ENCODE results near the gene MYADM.
"Not testable (repeated sequence)": the region's sequence is repeated elsewhere in the genome, so short reads cannot be mapped to it uniquely, and the experiment has no call there.

Gene MYADM

GRCh38 chr19:53867225-53868090, at the start of gene MYADM:
Gene MYADM (plus strand): TSS chr19:53867883. CDS start chr19:53873530, 5,647 bp downstream.
- DNase-seq = peak; percentile 100

GRCh38 chr19:53818756-53819155, 48.9 kb upstream of the MYADM start:
- DNase-seq = no peak

- DNase-seq = no peak
These were observed 47.8 kb upstream of the MYADM start for GRCh38 chr19:53819861-53820260.

GRCh38 chr19:53823380-53824120, 44.1 kb upstream of the MYADM start:
- DNase-seq = no peak

- DNase-seq = no peak
These were observed 43.5 kb upstream of the MYADM start, which contains the start of gene NLRP12 for GRCh38 chr19:53824134-53824611. Gene NLRP12 (minus strand): TSS chr19:53824314. CDS start chr19:53824174, 140 bp downstream.

- no peak for DNase-seq
These were observed 40.8 kb upstream of the MYADM start for GRCh38 chr19:53826876-53827275.

- DNase-seq = no peak
These were observed 39.2 kb upstream of the MYADM start for GRCh38 chr19:53828531-53828930.

GRCh38 chr19:53832861-53833260, 34.8 kb upstream of the MYADM start:
- not testable (repeated sequence) for DNase-seq

- not testable (repeated sequence) for DNase-seq
These were observed 29.2 kb upstream of the MYADM start for GRCh38 chr19:53838446-53838845.

GRCh38 chr19:53840241-53840640, 27.4 kb upstream of the MYADM start:
- DNase-seq = not testable (repeated sequence)

- not testable (repeated sequence) for DNase-seq
These were observed 26.8 kb upstream of the MYADM start for GRCh38 chr19:53840914-53841313.

GRCh38 chr19:53844849-53845246, 22.8 kb upstream of the MYADM start:
- DNase-seq = no peak

- no peak for DNase-seq
These were observed 20.1 kb upstream of the MYADM start for GRCh38 chr19:53847555-53847954.

GRCh38 chr19:53849237-53849676, 18.4 kb upstream of the MYADM start:
- no peak for DNase-seq

GRCh38 chr19:53853707-53854106, 14.0 kb upstream of the MYADM start:
- no peak for DNase-seq

- no peak for DNase-seq
These were observed 3.3 kb upstream of the MYADM start for GRCh38 chr19:53864308-53864836.

- DNase-seq = no peak
These were observed 2.2 kb upstream of the MYADM start for GRCh38 chr19:53865523-53865917.

- DNase-seq = peak; percentile 62
These were observed 1.5 kb upstream of the MYADM start for GRCh38 chr19:53865918-53866864.

- DNase-seq = no peak
These were observed 838 bp upstream of the MYADM start for GRCh38 chr19:53866865-53867224.

- no peak for DNase-seq
These were observed 608 bp downstream of the MYADM start for GRCh38 chr19:53868091-53868891.

Data from activated effector memory CD4-positive, alpha-beta T cell treated with Interleukin-2 at 50 U/mL for 16 hours (primary cell).